Mesenteric fat pad (tissue), 1 donor: ENCODE results near the gene ECD. TPM values are rescaled to one million over a fixed set of nuclear protein-coding genes. Genes with fewer than 3 reads are reported as not detected.
"Not testable (repeated sequence)": the region's sequence is repeated elsewhere in the genome, so short reads cannot be mapped to it uniquely, and the experiment has no call there.

Source experiments
- DNase-seq: peaks from one replicate; pipeline ENCODE4 v3.0.0-alpha.2; 2020; ENCODE audit warnings: low spot score
- total RNA-seq: library from RNA; stranded (reverse); fragmentation: NEBNext Ultra II Directional; extraction: Animal tissue kit (Norgen Biotek cat#: 25700); gene quantifications from one replicate; pipeline ENCODE4 v1.2.1, GENCODE V29; 2021
- donor health status: DM: yes; HTN: yes; CAD: no.

ECD gene
- total RNA-seq, 1 donor from 2014 or later = 22.0 TPM

GRCh38 chr10:73161079-73161478 lies 6.7 kb downstream of the ECD start:
- no peak for DNase-seq

- DNase-seq = no peak
Observed at GRCh38 chr10:73159038-73159648, 8.7 kb downstream of the ECD start.

GRCh38 chr10:73156054-73156453 lies 11.8 kb downstream of the ECD start:
- DNase-seq = no peak

GRCh38 chr10:73152009-73152408 lies 15.8 kb downstream of the ECD start:
- no peak for DNase-seq

- DNase-seq = not testable (repeated sequence)
Observed at GRCh38 chr10:73150633-73151413, 17.0 kb downstream of the ECD start.

GRCh38 chr10:73141603-73142002 lies 26.2 kb downstream of the ECD start:
- no peak for DNase-seq

GRCh38 chr10:73139251-73139650 lies 28.6 kb downstream of the ECD start:
- no peak for DNase-seq

GRCh38 chr10:73136627-73137026 lies 31.2 kb downstream of the ECD start:
- no peak for DNase-seq

GRCh38 chr10:73134727-73135126 lies 33.1 kb downstream of the ECD start:
- no peak for DNase-seq

- DNase-seq = no peak
Observed at GRCh38 chr10:73131913-73132686, 35.7 kb downstream of the ECD start.

- DNase-seq = no peak
Observed at GRCh38 chr10:73131301-73131700, 36.5 kb downstream of the ECD start.

- no peak for DNase-seq
Observed at GRCh38 chr10:73126343-73126742, 41.5 kb downstream of the ECD start.

- DNase-seq = no peak
Observed at GRCh38 chr10:73119952-73120351, 47.9 kb downstream of the ECD start.

GRCh38 chr10:73119457-73119856 lies 48.4 kb downstream of the ECD start:
- no peak for DNase-seq

GRCh38 chr10:73117976-73118743 lies 49.6 kb downstream of the ECD start:
- DNase-seq = no peak

GRCh38 chr10:73116017-73116416 lies 51.8 kb downstream of the ECD start:
- DNase-seq = no peak

- no peak for DNase-seq
Observed at GRCh38 chr10:73113551-73113950, 54.3 kb downstream of the ECD start.

- DNase-seq = not testable (repeated sequence)
Observed at GRCh38 chr10:73112032-73112431, 55.8 kb downstream of the ECD start.

GRCh38 chr10:73110345-73110849 lies 57.4 kb downstream of the ECD start, which contains the start of gene NUDT13:
NUDT13 (plus strand) TSS chr10:73110455; CDS start chr10:73114366, 3,911 bp downstream.
- no peak for DNase-seq

- DNase-seq = not testable (repeated sequence)
Observed at GRCh38 chr10:73109248-73109652, 58.6 kb downstream of the ECD start.

GRCh38 chr10:73106301-73106700 lies 61.5 kb downstream of the ECD start:
- no peak for DNase-seq
